Activated CD4-positive, CD25-positive, alpha-beta regulatory T cell treated with anti-CD3 and anti-CD28 coated beads, Interleukin-2, amount 50 U/mL, for 72 hours (primary cell): ENCODE data around the gene C19orf25.
A peak's percentile ranks its signal among the peaks of the same experiment; 100 is the strongest.

Experiments used
- DNase-seq: peaks from one replicate; pipeline ENCODE4 v3.0.0; 2021

C19orf25 gene

GRCh38 chr19:1474765-1475351 lies 4.2 kb downstream of the C19orf25 start:
- DNase-seq = no peak

GRCh38 chr19:1474011-1474764 lies 4.8 kb downstream of the C19orf25 start:
- no peak for DNase-seq

- DNase-seq = no peak
Observed at GRCh38 chr19:1473085-1473851, 5.7 kb downstream of the C19orf25 start.

- DNase-seq = no peak
Observed at GRCh38 chr19:1472231-1473084, 6.6 kb downstream of the C19orf25 start.

- no peak for DNase-seq
Observed at GRCh38 chr19:1471515-1472160, 7.4 kb downstream of the C19orf25 start.

- no peak for DNase-seq
Observed at GRCh38 chr19:1471010-1471514, 8.0 kb downstream of the C19orf25 start.

- peak; percentile 68 for DNase-seq
Observed at GRCh38 chr19:1470305-1471009, 8.6 kb downstream of the C19orf25 start.

GRCh38 chr19:1470055-1470304 lies 9.0 kb downstream of the C19orf25 start:
- peak; percentile 37 for DNase-seq

- DNase-seq = peak; percentile 42
Observed at GRCh38 chr19:1469255-1470054, 9.6 kb downstream of the C19orf25 start.

GRCh38 chr19:1468821-1469254 lies 10.2 kb downstream of the C19orf25 start:
- DNase-seq = peak; percentile 49

GRCh38 chr19:1468274-1468820 lies 10.7 kb downstream of the C19orf25 start:
- DNase-seq = peak; percentile 31

GRCh38 chr19:1467490-1468273 lies 11.3 kb downstream of the C19orf25 start:
- DNase-seq = peak; percentile 31

- no peak for DNase-seq
Observed at GRCh38 chr19:1467215-1467489, 11.9 kb downstream of the C19orf25 start.

GRCh38 chr19:1466461-1467214 lies 12.4 kb downstream of the C19orf25 start:
- DNase-seq = peak; percentile 31

- DNase-seq = no peak
Observed at GRCh38 chr19:1466018-1466460, 13.0 kb downstream of the C19orf25 start.

- no peak for DNase-seq
Observed at GRCh38 chr19:1465191-1466016, 13.6 kb downstream of the C19orf25 start.

- DNase-seq = no peak
Observed at GRCh38 chr19:1461862-1462261, 17.2 kb downstream of the C19orf25 start.
